ENCODE data around the gene LRRC32.

The LRRC32 gene

DNA sequence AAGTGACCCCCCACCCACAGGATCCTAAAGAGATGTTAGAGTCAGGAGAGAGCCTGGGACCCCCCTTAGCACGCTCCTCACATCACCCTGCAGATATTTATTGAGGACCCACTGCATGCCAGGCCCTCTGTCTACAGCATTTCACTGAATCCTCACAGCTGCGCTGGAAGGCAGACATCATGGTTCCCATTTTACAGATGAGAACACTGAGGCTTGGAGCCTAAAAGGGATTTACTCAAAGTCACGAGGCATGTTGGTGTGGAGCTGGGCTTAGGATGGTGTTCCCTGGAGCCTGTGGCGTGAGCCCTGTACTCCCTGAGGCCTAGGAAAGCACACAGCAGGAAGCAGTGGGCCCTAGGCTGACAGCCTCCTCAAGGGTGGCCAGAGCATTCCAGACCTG lies 39.2 kb upstream of the LRRC32 start:
- Histone ChIP-seq H3K4me1 (ENCODE audit: insufficient read depth, poor library complexity, severe bottlenecking) (no peaks in the 10 kb centered on the region), H3K36me3 (ENCODE audit: low read depth) (no peaks in the 10 kb centered on the region), H3K27me3 (ENCODE audit: insufficient read depth, poor library complexity, severe bottlenecking) (no peaks in the 10 kb centered on the region), H3K27ac (ENCODE audit: poor library complexity, severe bottlenecking) (no peak overlapping the region), H3K4me3 (ENCODE audit: severe bottlenecking) (no peak overlapping the region), H3K9me3 (ENCODE audit: severe bottlenecking) (no peaks in the 10 kb centered on the region)
- ATAC-seq (ENCODE audit: low read depth), result no peak
- DNase-seq (ENCODE audit: low spot score), result no peak
- TF ChIP-seq CTCF (IDR thresholded peaks at IDR 0.05; ENCODE audit: poor library complexity, severe bottlenecking), result no peak

GRCh38 chr11:76708972-76709660 lies 38.6 kb upstream of the LRRC32 start:
- no peaks in the 10 kb centered on the region for H3K27me3 ChIP-seq (ENCODE audit: insufficient read depth, poor library complexity, severe bottlenecking)
- no peaks in the 10 kb centered on the region for H3K9me3 ChIP-seq (ENCODE audit: severe bottlenecking)
- TF ChIP-seq CTCF (IDR thresholded peaks at IDR 0.05; ENCODE audit: poor library complexity, severe bottlenecking), result no peak
- H3K27ac ChIP-seq (ENCODE audit: poor library complexity, severe bottlenecking), result no peak overlapping the region
- H3K36me3 ChIP-seq (ENCODE audit: low read depth), result no peaks in the 10 kb centered on the region
- ATAC-seq (ENCODE audit: low read depth) (no peak), DNase-seq (ENCODE audit: low spot score) (no peak)
- no peak overlapping the region for H3K4me3 ChIP-seq (ENCODE audit: severe bottlenecking)
- no peaks in the 10 kb centered on the region for H3K4me1 ChIP-seq (ENCODE audit: insufficient read depth, poor library complexity, severe bottlenecking)

DNA sequence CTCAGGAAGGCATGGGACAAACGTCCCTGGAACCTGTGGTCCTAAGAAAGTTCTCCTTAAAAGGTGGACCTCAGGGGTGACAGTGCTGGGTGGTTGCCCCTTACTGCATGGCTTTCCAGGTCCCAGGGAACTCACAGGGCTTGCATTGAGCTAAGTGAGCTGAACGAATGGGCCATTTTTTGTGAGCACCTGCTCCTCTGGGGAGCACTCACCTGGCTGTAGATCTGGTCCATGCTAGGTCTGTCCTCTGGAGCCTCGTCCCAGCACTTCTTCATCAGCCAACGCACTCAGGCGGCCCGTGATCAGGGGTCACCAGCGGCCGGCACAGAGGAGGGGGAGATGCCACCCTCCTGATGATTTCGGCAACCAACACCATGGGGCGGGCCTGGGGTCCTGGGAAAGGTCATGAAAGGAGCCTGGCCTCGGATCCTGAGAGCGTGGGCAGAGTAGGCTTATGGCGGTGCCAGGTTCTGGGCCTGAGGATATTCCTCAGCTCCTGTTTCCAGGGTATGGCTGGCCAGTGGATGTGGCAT lies 36.8 kb upstream of the LRRC32 start:
- ATAC-seq (ENCODE audit: low read depth) (no peak), DNase-seq (ENCODE audit: low spot score) (no peak)
- Histone ChIP-seq H3K27ac (ENCODE audit: poor library complexity, severe bottlenecking) (no peak overlapping the region), H3K36me3 (ENCODE audit: low read depth) (no peaks in the 10 kb centered on the region), H3K9me3 (ENCODE audit: severe bottlenecking) (no peaks in the 10 kb centered on the region), H3K4me1 (ENCODE audit: insufficient read depth, poor library complexity, severe bottlenecking) (no peaks in the 10 kb centered on the region), H3K4me3 (ENCODE audit: severe bottlenecking) (no peak overlapping the region), H3K27me3 (ENCODE audit: insufficient read depth, poor library complexity, severe bottlenecking) (no peaks in the 10 kb centered on the region)
- TF ChIP-seq CTCF (IDR thresholded peaks at IDR 0.05; ENCODE audit: poor library complexity, severe bottlenecking), result no peak

- no peaks in the 10 kb centered on the region for H3K36me3 ChIP-seq (ENCODE audit: low read depth)
- no peak overlapping the region for H3K4me3 ChIP-seq (ENCODE audit: severe bottlenecking)
- no peak overlapping the region for H3K27ac ChIP-seq (ENCODE audit: poor library complexity, severe bottlenecking)
- no peaks in the 10 kb centered on the region for H3K27me3 ChIP-seq (ENCODE audit: insufficient read depth, poor library complexity, severe bottlenecking)
- TF ChIP-seq CTCF (IDR thresholded peaks at IDR 0.05; ENCODE audit: poor library complexity, severe bottlenecking), result no peak
- DNase-seq (ENCODE audit: low spot score), result no peak
- peak; percentile 42; the same call in 2 of the 3 replicates for ATAC-seq (ENCODE audit: low read depth)
- no peaks in the 10 kb centered on the region for H3K9me3 ChIP-seq (ENCODE audit: severe bottlenecking)
- no peaks in the 10 kb centered on the region for H3K4me1 ChIP-seq (ENCODE audit: insufficient read depth, poor library complexity, severe bottlenecking)
Measured at GRCh38 chr11:76706667-76707066, 36.1 kb upstream of the LRRC32 start.

DNA sequence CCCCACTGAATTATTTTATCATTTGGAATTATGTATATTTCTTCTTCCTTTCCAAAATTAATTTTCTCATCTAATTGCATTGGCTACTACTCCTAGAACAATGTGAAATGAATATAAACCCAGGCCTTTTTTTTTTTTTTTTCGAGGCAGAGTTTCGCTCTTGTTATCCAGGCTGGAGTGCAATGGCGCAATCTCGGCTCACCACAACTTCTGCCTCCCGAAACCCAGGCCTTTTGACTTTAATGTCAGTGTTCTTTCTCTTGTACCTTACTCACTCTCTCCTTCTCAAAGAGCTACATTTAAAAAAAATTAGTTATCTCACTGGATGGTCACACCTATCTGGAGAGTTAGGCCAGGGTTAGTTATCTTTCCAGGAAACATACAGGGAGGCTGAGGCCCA lies 35.3 kb upstream of the LRRC32 start:
- no peaks in the 10 kb centered on the region for H3K4me1 ChIP-seq (ENCODE audit: insufficient read depth, poor library complexity, severe bottlenecking)
- no peak for TF ChIP-seq CTCF (IDR thresholded peaks at IDR 0.05; ENCODE audit: poor library complexity, severe bottlenecking)
- ATAC-seq (ENCODE audit: low read depth) (no peak), DNase-seq (ENCODE audit: low spot score) (no peak)
- H3K4me3 ChIP-seq (ENCODE audit: severe bottlenecking), result no peak overlapping the region
- H3K36me3 ChIP-seq (ENCODE audit: low read depth), result no peaks in the 10 kb centered on the region
- no peaks in the 10 kb centered on the region for H3K27me3 ChIP-seq (ENCODE audit: insufficient read depth, poor library complexity, severe bottlenecking)
- H3K9me3 ChIP-seq (ENCODE audit: severe bottlenecking), result no peaks in the 10 kb centered on the region
- no peak overlapping the region for H3K27ac ChIP-seq (ENCODE audit: poor library complexity, severe bottlenecking)

Data from RWPE2 (cell line).